EH (cell line): ENCODE data around the gene MN1.
A peak's percentile ranks its signal among the peaks of the same experiment; 100 is the strongest.

ENCODE experiments used
- DNase-seq: peaks from one replicate; pipeline ENCODE4 v3.0.0-alpha.2; 2015; ENCODE audit warnings: low read depth

Gene MN1

GRCh38 chr22:27801616-27802345, at the start of gene MN1:
Gene MN1 (minus strand): TSS chr22:27801756. CDS start chr22:27800543, 1,213 bp downstream.
- peak; percentile 42 for DNase-seq

- DNase-seq: no peak
These were observed 48.5 kb upstream of the MN1 start for GRCh38 chr22:27850000-27850521.

- DNase-seq: no peak
These were observed 46.4 kb upstream of the MN1 start for GRCh38 chr22:27848005-27848404.

- DNase-seq: no peak
These were observed 45.4 kb upstream of the MN1 start for GRCh38 chr22:27846910-27847309.

- DNase-seq: no peak
These were observed 44.7 kb upstream of the MN1 start for GRCh38 chr22:27846248-27846757.

- DNase-seq: no peak
These were observed 44.1 kb upstream of the MN1 start for GRCh38 chr22:27845644-27846043.

- DNase-seq: peak; percentile 23
These were observed 43.4 kb upstream of the MN1 start for GRCh38 chr22:27844656-27845591.

GRCh38 chr22:27844256-27844655, 42.7 kb upstream of the MN1 start:
- DNase-seq: no peak

- no peak for DNase-seq
These were observed 41.9 kb upstream of the MN1 start for GRCh38 chr22:27843441-27843840.

GRCh38 chr22:27842669-27843431, 41.3 kb upstream of the MN1 start:
- peak; percentile 25 for DNase-seq

GRCh38 chr22:27842201-27842600, 40.6 kb upstream of the MN1 start:
- DNase-seq: no peak

- no peak for DNase-seq
These were observed 38.9 kb upstream of the MN1 start for GRCh38 chr22:27840436-27840835.

- DNase-seq: no peak
These were observed 37.6 kb upstream of the MN1 start for GRCh38 chr22:27839057-27839660.

GRCh38 chr22:27836181-27836580, 34.6 kb upstream of the MN1 start:
- peak; percentile 58 for DNase-seq

GRCh38 chr22:27835446-27835845, 33.9 kb upstream of the MN1 start:
- DNase-seq: peak; percentile 45

GRCh38 chr22:27834364-27835185, 33.0 kb upstream of the MN1 start:
- DNase-seq: no peak

- DNase-seq: no peak
These were observed 32.2 kb upstream of the MN1 start for GRCh38 chr22:27833803-27834202.

- DNase-seq: no peak
These were observed 31.1 kb upstream of the MN1 start for GRCh38 chr22:27832606-27833005.

GRCh38 chr22:27829620-27830019, 28.1 kb upstream of the MN1 start:
- DNase-seq: no peak
